PC-9 (cell line): Measurements from ENCODE around the gene GLB1L3. TPM values are rescaled to one million over a fixed set of nuclear protein-coding genes. Genes with fewer than 3 reads are reported as not detected.

Experiments
- BruUV-seq: library from RNA; stranded (reverse); fragments of 400-500 nt; replicated peaks from 2 replicates; lab custom pipeline; 2021; lab: Mats Ljungman, UMichigan
- CTCF ChIA-PET: fragments of 300-600 bp; sonication (Branson Sonifier 250); formaldehyde crosslinking; loops from one replicate; lab custom pipeline; 2022; ENCODE audit warnings: antibody characterized with exemption; lab: Charles Lee
- POLR2A ChIA-PET: fragments of 300-600 bp; sonication (Branson Sonifier 250); formaldehyde crosslinking; loops from one replicate; lab custom pipeline; 2022; ENCODE audit warnings: antibody characterized with exemption; ENCODE audit not compliant: unreplicated experiment; lab: Charles Lee
- DNase-seq, 2 experiments: peaks; one replicate each; pipeline versions ENCODE4 v3.0.0 to v3.0.0-alpha.2; 2015 to 2022; ENCODE audit warnings: mixed read lengths in 1 of 2
- H2AFZ ChIP-seq: fragments of 200-600 bp; sonication (generic); 2 replicates; pipeline ENCODE4 v1.8.1; 2017; ENCODE audit warnings: antibody characterized with exemption
- H3F3A ChIP-seq: fragments of 200-600 bp; sonication (generic); 2 replicates; pipeline ENCODE4 v1.8.1; 2017; ENCODE audit warnings: antibody characterized with exemption, mild to moderate bottlenecking, low read depth; ENCODE audit not compliant: insufficient read depth
- H3K27ac ChIP-seq: fragments of 200-600 bp; sonication (generic); 2 replicates; pipeline ENCODE4 v1.6.1; 2016; ENCODE audit warnings: mixed run types
- H3K27me3 ChIP-seq: fragments of 200-600 bp; sonication (generic); 2 replicates; pipeline ENCODE4 v1.6.1; 2016; ENCODE audit warnings: low read depth, mixed run types; ENCODE audit not compliant: insufficient read depth
- H3K36me3 ChIP-seq: fragments of 200-600 bp; sonication (generic); 2 replicates; pipeline ENCODE4 v1.6.1; 2016; ENCODE audit warnings: low read depth, mixed run types
- H3K4me1 ChIP-seq: fragments of 200-600 bp; sonication (generic); replicated peaks from 2 replicates; pipeline ENCODE4 v1.6.1; 2016; ENCODE audit warnings: mixed run types; ENCODE audit not compliant: insufficient read depth
- H3K4me2 ChIP-seq: fragments of 200-600 bp; sonication (generic); 2 replicates; pipeline ENCODE4 v1.6.1; 2017; ENCODE audit warnings: mixed run types
- H3K4me3 ChIP-seq: fragments of 200-600 bp; sonication (generic); 2 replicates; pipeline ENCODE4 v1.6.1; 2016; ENCODE audit warnings: mixed run types
- H3K79me2 ChIP-seq: fragments of 200-600 bp; sonication (generic); 2 replicates; pipeline ENCODE4 v1.6.1; 2017; ENCODE audit warnings: low read depth, mixed run types
- H3K9me2 ChIP-seq: fragments of 200-600 bp; sonication (generic); 2 replicates; pipeline ENCODE4 v1.8.1; 2017; ENCODE audit warnings: mild to moderate bottlenecking; ENCODE audit not compliant: insufficient read depth
- H3K9me3 ChIP-seq: fragments of 200-600 bp; sonication (generic); 2 replicates; pipeline ENCODE4 v1.8.1; 2016; ENCODE audit warnings: low read depth; ENCODE audit not compliant: insufficient read depth
- H4K20me1 ChIP-seq: fragments of 200-600 bp; sonication (generic); 2 replicates; pipeline ENCODE4 v1.8.1; 2017; ENCODE audit not compliant: insufficient read depth
- EZH2 ChIP-seq: fragments of 200-600 bp; sonication (generic); IDR thresholded peaks from 2 replicates; pipeline ENCODE4 v1.8.0; 2017; ENCODE audit warnings: antibody characterized with exemption, low read depth
- intact Hi-C: fragments of 100-400 bp; cut with micrococcal nuclease; formaldehyde crosslinking; loops from one replicate; pipeline ENCODE4 v1.10.0; 2022; ENCODE audit not compliant: unreplicated experiment
- total RNA-seq: library from RNA; stranded (reverse); gene quantifications from 2 replicates; pipeline ENCODE4 v1.2.3, GENCODE V29; 2021
- TF ChIP-seq, protein P1 (sequence below): fragments of 200-600 bp; sonication (generic); conservative IDR thresholded peaks from 2 replicates; pipeline ENCODE4 v1.6.1; 2017; ENCODE audit warnings: mixed run types, antibody characterized with exemption, mild to moderate bottlenecking, moderate library complexity

The GLB1L3 gene
- total RNA-seq, 1 experiment from 2014 or later, result not detected

DNA sequence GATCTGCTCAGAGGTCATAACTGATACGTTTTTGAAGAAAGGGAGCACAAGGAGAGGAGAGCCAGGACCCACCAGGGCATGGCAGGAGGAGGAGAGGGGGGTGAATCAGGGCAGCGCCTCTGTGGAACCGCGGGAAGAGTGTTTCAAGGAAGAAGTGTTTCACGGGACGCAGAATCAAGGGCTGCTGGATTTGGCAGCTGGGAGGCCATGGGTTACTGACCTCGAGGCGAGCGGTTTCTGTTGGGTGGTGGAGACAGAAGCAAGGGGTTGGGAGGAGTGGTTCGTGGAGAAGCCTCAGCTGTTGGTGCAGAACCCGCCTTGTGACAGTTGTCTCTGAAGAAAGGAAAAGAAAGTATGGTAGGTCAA lies 38.6 kb upstream of the GLB1L3 start:
- no peak overlapping the region for H3K4me3 ChIP-seq
- no peak overlapping the region for H3K27ac ChIP-seq
- intact Hi-C loops, result no loop called here
- TF ChIP-seq EZH2, result no peak
- TF ChIP-seq, protein P1, sequence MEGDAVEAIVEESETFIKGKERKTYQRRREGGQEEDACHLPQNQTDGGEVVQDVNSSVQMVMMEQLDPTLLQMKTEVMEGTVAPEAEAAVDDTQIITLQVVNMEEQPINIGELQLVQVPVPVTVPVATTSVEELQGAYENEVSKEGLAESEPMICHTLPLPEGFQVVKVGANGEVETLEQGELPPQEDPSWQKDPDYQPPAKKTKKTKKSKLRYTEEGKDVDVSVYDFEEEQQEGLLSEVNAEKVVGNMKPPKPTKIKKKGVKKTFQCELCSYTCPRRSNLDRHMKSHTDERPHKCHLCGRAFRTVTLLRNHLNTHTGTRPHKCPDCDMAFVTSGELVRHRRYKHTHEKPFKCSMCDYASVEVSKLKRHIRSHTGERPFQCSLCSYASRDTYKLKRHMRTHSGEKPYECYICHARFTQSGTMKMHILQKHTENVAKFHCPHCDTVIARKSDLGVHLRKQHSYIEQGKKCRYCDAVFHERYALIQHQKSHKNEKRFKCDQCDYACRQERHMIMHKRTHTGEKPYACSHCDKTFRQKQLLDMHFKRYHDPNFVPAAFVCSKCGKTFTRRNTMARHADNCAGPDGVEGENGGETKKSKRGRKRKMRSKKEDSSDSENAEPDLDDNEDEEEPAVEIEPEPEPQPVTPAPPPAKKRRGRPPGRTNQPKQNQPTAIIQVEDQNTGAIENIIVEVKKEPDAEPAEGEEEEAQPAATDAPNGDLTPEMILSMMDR, result no peak
- ChIA-PET POLR2A (no interaction called here), CTCF (no interaction called here)
- H4K20me1 ChIP-seq, result no peaks in the 10 kb centered on the region
- no peaks in the 10 kb centered on the region for H3K79me2 ChIP-seq
- no peaks in the 10 kb centered on the region for H3F3A ChIP-seq
- BruUV-seq, result no TSS peak
- H3K27me3 ChIP-seq, result no peaks in the 10 kb centered on the region
- H3K9me3 ChIP-seq, result no peaks in the 10 kb centered on the region
- H3K4me2 ChIP-seq, result no peak overlapping the region
- no peak for DNase-seq
- H3K4me1 ChIP-seq, result no peaks in the 10 kb centered on the region
- H3K36me3 ChIP-seq, result no peaks in the 10 kb centered on the region
- H3K9me2 ChIP-seq, result no peaks in the 10 kb centered on the region
- no peak overlapping the region for H2AFZ ChIP-seq

DNA sequence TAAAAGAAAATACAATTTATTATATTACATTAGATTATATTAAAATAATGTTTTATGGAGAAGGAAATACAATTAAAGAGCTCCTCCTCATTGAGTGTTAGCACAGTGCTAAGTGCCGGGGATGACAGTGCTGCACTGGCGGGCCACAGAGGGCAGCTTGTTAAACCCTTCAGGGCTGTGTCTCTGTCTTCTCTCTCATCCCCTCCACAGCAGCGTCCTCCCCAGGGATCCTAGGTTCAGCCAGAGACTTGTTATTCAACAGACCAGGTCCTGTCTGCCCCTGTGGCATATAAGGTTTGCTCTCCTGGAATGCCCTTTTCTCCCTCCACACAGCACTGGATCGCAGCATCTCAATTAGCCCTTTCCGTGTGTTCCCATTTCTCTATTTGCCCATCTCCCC lies 37.2 kb upstream of the GLB1L3 start:
- BruUV-seq, result no TSS peak
- TF ChIP-seq, protein P1, result no peak
- intact Hi-C loops, result no loop called here
- Histone ChIP-seq H3K9me3 (no peaks in the 10 kb centered on the region), H3K27me3 (no peaks in the 10 kb centered on the region), H3K79me2 (no peaks in the 10 kb centered on the region), H3K4me1 (no peaks in the 10 kb centered on the region), H2AFZ (no peak overlapping the region), H3F3A (no peaks in the 10 kb centered on the region), H3K9me2 (no peaks in the 10 kb centered on the region), H3K27ac (no peak overlapping the region), H4K20me1 (no peaks in the 10 kb centered on the region), H3K4me3 (no peak overlapping the region), H3K36me3 (no peaks in the 10 kb centered on the region), H3K4me2 (no peak overlapping the region)
- DNase-seq, result no peak
- ChIA-PET CTCF (no interaction called here), POLR2A (no interaction called here)

GRCh38 chr11:134240592-134240991 lies 35.6 kb upstream of the GLB1L3 start:
- CTCF ChIA-PET, result no interaction called here
- H4K20me1 ChIP-seq, result no peaks in the 10 kb centered on the region
- no peak for TF ChIP-seq EZH2
- TF ChIP-seq, protein P1, result no peak

More at GRCh38 chr11:134240592-134240991, 35.6 kb upstream of the GLB1L3 start:
- BruUV-seq, result no TSS peak
- POLR2A ChIA-PET, result no interaction called here
- H3K27ac ChIP-seq, result no peak overlapping the region
- H2AFZ ChIP-seq, result no peak overlapping the region
- intact Hi-C loops, result no loop called here
- H3K27me3 ChIP-seq, result no peaks in the 10 kb centered on the region
- no peaks in the 10 kb centered on the region for H3K9me3 ChIP-seq
- no peaks in the 10 kb centered on the region for H3F3A ChIP-seq
- H3K4me2 ChIP-seq, result no peak overlapping the region
- no peaks in the 10 kb centered on the region for H3K36me3 ChIP-seq
- no peaks in the 10 kb centered on the region for H3K9me2 ChIP-seq
- no peak overlapping the region for H3K4me3 ChIP-seq
- H3K4me1 ChIP-seq, result no peaks in the 10 kb centered on the region
- H3K79me2 ChIP-seq, result no peaks in the 10 kb centered on the region
- no peak for DNase-seq
